Ovary (tissue), 9 donors: ENCODE results near the gene DMWD. TPM values are rescaled to one million over a fixed set of nuclear protein-coding genes. Genes with fewer than 3 reads are reported as not detected.

Experiments
- DNase-seq, 5 donors: peaks; one replicate each; pipeline ENCODE4 v3.0.0-alpha.2; 2019 to 2020
- H3K27ac ChIP-seq, 2 donors: fragments of 200-600 bp; one replicate each; pipeline versions ENCODE4 v1.5.1 to v1.8.0; 2019 to 2022
- H3K27me3 ChIP-seq: fragments of 200-600 bp; one replicate; pipeline ENCODE4 v1.8.0; 2022
- H3K36me3 ChIP-seq: fragments of 200-600 bp; sonication (generic); one replicate; pipeline ENCODE4 v1.5.1; 2019
- H3K4me1 ChIP-seq: one replicate; pipeline ENCODE4 v1.8.1; 2013; ENCODE audit warnings: mild to moderate bottlenecking, moderate library complexity; ENCODE audit not compliant: insufficient read depth
- H3K4me3 ChIP-seq: fragments of 200-600 bp; sonication (generic); one replicate; pipeline ENCODE4 v1.5.1; 2017
- H3K9me3 ChIP-seq, 2 donors: fragments of 200-600 bp in 1 of 2; sonication (generic) in 1 of 2; one replicate each; pipeline versions ENCODE4 v1.5.1 to v1.8.1; 2013 to 2019; ENCODE audit warnings: mild to moderate bottlenecking in 1 of 2, moderate library complexity in 1 of 2
- EP300 ChIP-seq: sonication (generic); formaldehyde crosslinking; IDR thresholded peaks from one replicate; pipeline ENCODE4 v1.6.1; 2017; ENCODE audit warnings: antibody characterized with exemption
- POLR2A ChIP-seq: fragments of 450-650 bp; IDR thresholded peaks from one replicate; pipeline ENCODE4 v1.6.1; 2017; ENCODE audit warnings: antibody characterized with exemption, mild to moderate bottlenecking, moderate library complexity
- WGBS, 3 donors: extraction: QIAGEN DNeasy Blood & Tissue Kit in 1 of 3; methylation state at CpG; one replicate each; pipeline versions ENCODE4 v1.1.5 to v1.1.7; 2013 to 2017; 5-methylcytosine and 5-hydroxymethylcytosine counted together
- intact Hi-C, 4 donors: fragments of 100-400 bp; cut with DNase I; formaldehyde crosslinking; loops; one replicate each; pipeline versions ENCODE4 v1.11.0 to v1.15.1; 2022 to 2023
- polyA plus RNA-seq, 2 donors: library from polyadenylated mRNA; stranded (reverse); fragments of 200-250 nt in 1 of 2; fragments of 350-450 nt in 1 of 2; fragmentation: Illumina TruSeq in 1 of 2; extraction: RNeasy Lipid Tissue Mini Kit (QIAGEN cat#74804) in 1 of 2; gene quantifications; one replicate each; pipeline ENCODE4 v1.2.3, GENCODE V29; 2013 to 2014
- total RNA-seq, 7 donors: library from RNA; depleted of rRNA in 2 of 7; stranded (reverse); fragments of >200 nt in 2 of 7; fragmentation: NEBNext Ultra II Directional in 3 of 7; extraction: Animal tissue kit (Norgen Biotek cat#: 25700) in 3 of 7; gene quantifications; one replicate each; pipeline versions ENCODE4 v1.1.0 to v1.2.4, GENCODE V29; 2016 to 2023
- TF ChIP-seq, protein P1 (sequence below), 3 donors: fragments of 450-650 bp in 2 of 3; fragments of 200-600 bp in 1 of 3; IDR thresholded peaks; one replicate each; pipeline versions ENCODE4 v1.5.1 to v1.8.0; 2016 to 2022; ENCODE audit warnings: antibody characterized with exemption in 3 of 3, mild to moderate bottlenecking in 1 of 3
- donor health status: DM: no; HTN: no; CAD: no; lungs with moderate emphysema.
- donor health status: DM: no; HTN: no; CAD: no.
- donor health status: Bipolar disorder and iron deficiency.
- donor health status: DM: yes; HTN: yes; CAD: no.
- donor health status: DM: no; HTN: no; CAD: no.
- donor health status: DM: yes; HTN: yes; CAD: no.

The DMWD gene
- total and polyA plus RNA-seq, 9 donors: 11.4 to 85.4 (median 54.9) TPM

DNA sequence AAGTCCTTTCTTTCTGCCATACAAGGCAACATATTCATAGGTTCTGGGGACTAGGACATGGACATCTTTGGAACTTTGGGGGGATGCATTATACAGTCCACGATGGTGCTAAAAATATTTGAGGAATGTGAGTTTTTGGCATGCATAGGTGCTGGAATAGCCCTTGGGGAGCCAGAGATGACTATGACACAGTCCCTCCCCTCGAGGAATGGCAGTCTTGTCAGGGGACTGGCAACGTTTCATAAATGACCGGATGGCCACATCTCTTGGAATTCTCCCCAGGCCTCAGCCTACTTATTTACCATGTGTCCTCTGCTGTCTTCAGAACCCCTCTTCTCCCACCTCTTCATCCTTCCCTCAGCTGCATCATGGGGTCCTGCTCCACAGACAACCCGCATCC, 45.8 kb downstream of the DMWD start:
- Histone ChIP-seq H3K27me3 (no peaks in the 10 kb centered on the region), H3K27ac (no peak overlapping the region), H3K4me1 (no peaks in the 10 kb centered on the region), H3K4me3 (no peak overlapping the region), H3K36me3 (no peaks in the 10 kb centered on the region), H3K9me3 (no peaks in the 10 kb centered on the region)
- TF ChIP-seq POLR2A (no peak), EP300 (no peak)
- TF ChIP-seq, protein P1, sequence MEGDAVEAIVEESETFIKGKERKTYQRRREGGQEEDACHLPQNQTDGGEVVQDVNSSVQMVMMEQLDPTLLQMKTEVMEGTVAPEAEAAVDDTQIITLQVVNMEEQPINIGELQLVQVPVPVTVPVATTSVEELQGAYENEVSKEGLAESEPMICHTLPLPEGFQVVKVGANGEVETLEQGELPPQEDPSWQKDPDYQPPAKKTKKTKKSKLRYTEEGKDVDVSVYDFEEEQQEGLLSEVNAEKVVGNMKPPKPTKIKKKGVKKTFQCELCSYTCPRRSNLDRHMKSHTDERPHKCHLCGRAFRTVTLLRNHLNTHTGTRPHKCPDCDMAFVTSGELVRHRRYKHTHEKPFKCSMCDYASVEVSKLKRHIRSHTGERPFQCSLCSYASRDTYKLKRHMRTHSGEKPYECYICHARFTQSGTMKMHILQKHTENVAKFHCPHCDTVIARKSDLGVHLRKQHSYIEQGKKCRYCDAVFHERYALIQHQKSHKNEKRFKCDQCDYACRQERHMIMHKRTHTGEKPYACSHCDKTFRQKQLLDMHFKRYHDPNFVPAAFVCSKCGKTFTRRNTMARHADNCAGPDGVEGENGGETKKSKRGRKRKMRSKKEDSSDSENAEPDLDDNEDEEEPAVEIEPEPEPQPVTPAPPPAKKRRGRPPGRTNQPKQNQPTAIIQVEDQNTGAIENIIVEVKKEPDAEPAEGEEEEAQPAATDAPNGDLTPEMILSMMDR (IDR thresholded peaks at IDR 0.05): no peak
- intact Hi-C loops: no loop called here
- DNase-seq: no peak
- 67 to 70% (median 69%) methylated on average over 5 of the region's 5 CpGs for WGBS, 3 donors

DNA sequence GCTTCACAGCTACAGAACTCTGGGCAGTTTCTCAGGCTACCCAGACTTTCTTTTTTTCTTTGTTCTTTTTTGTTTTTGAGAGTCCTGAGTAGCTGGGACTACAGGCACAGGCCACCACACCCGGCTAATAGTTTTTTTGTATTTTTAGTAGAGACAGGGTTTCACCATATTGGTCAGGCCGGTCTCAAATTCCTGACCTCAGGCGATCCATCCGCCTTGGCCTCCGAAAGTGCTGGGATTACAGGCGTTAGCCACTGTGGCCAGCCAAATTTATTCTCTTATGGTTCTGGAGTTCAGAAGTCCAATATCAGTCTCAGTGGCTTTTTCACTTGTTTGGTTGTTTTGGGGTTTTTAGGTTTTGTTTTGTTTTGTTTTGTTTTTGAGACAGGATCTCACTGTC, 47.0 kb downstream of the DMWD start:
- H3K36me3 ChIP-seq: no peaks in the 10 kb centered on the region
- no peaks in the 10 kb centered on the region for H3K9me3 ChIP-seq
- TF ChIP-seq POLR2A (no peak), EP300 (no peak)
- TF ChIP-seq, protein P1 (IDR thresholded peaks at IDR 0.05): no peak
- DNase-seq: no peak
- intact Hi-C loops: no loop called here
- no peaks in the 10 kb centered on the region for H3K4me1 ChIP-seq
- H3K27me3 ChIP-seq: no peaks in the 10 kb centered on the region
- H3K27ac ChIP-seq: no peak overlapping the region
- WGBS, 3 donors: 86 to 90% (median 88%) methylated on average over 6 of the region's 6 CpGs
- no peak overlapping the region for H3K4me3 ChIP-seq

DNA sequence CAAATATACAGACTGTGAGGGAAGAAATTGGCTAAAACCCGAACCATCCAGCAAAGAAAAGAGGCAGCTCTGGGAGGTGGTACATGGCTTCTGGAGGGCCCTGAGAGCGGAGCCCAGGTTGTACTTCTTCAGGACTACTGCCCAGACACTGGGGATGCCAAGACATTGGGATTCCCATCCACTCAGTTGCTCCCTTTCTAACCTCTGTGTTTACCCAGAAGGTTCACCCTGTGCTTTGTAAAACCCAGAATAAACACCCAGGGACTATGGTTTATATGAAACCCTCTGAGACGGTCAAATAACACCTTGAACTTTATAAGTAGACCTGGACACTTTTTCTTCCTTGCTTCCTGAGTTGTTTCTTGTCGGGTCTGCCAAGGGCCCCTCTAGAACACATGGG, 49.7 kb downstream of the DMWD start:
- WGBS, 3 donors: 60 to 68% (median 65%) methylated on average over 4 of the region's 4 CpGs
- intact Hi-C loops: no loop called here
- DNase-seq: no peak
- H3K4me3 ChIP-seq: no peak overlapping the region
- no peaks in the 10 kb centered on the region for H3K36me3 ChIP-seq
- H3K27me3 ChIP-seq: no peaks in the 10 kb centered on the region
- H3K27ac ChIP-seq: no peak overlapping the region
- TF ChIP-seq, protein P1 (IDR thresholded peaks at IDR 0.05): no peak
- TF ChIP-seq POLR2A (no peak), EP300 (no peak)
- H3K9me3 ChIP-seq: no peaks in the 10 kb centered on the region
- no peaks in the 10 kb centered on the region for H3K4me1 ChIP-seq

DNA sequence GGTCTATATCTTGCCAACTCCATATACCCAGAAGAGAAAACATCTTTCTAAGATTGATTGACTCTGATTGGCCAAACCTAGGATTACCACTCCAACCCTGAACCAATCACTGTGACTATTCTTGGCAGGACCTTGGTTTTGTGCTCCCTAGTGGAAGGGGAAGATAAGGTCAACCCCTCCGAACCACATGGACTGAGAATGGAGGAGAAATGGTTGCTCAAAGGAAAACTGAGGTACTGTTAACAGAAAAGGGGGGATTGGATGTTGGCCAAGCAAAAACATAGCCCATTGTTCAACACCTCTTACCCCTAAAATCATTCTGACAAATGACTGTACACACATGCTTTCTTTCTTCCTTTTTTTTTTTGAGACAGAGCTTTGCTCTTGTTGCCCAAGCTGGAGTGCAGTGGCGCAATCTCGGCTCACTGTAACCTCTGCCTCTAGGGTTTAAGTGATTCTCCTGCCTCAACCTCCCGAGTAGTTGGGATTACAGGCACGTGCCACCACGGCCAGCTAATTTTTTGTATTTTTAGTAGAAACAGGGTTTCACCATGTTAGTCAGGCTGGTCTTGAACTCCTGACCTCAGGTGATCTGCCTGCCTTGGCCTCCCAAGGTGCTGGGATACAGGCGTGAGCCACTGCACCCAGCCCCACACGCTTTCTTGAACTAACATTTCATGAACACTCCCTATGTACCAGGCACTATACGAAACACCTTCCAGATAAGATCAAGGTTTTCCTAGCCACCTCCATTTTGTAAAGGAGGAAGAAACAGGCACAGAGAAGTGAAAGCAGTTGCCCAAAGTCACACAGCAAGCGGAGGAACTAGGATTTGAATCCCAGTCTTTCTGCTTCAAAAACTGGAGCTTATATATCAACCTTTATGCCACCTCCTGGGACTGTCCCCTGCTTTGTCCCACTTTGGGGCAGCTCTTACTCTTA, 52.9 kb downstream of the DMWD start:
- Histone ChIP-seq H3K4me3 (no peak overlapping the region), H3K27ac (no peak overlapping the region), H3K9me3 (no peaks in the 10 kb centered on the region), H3K36me3 (no peaks in the 10 kb centered on the region), H3K4me1 (no peaks in the 10 kb centered on the region), H3K27me3 (no peaks in the 10 kb centered on the region)
- DNase-seq: no peak
- TF ChIP-seq, protein P1 (IDR thresholded peaks at IDR 0.05): no peak
- TF ChIP-seq EP300: no peak
- no peak for TF ChIP-seq POLR2A
- 84% methylated on average over 10 of the region's 10 CpGs for WGBS, 3 donors
- intact Hi-C loops: no loop called here
